ENCODE data around the gene ELMO3.

- TF ChIP-seq CTCF (conservative IDR thresholded peaks at IDR 0.05; ENCODE audit: low read depth, low read length), result no peak
- no peak for TF ChIP-seq RCOR1 (IDR thresholded peaks at IDR 0.05; ENCODE audit: insufficient replicate concordance, low read length)
- TF ChIP-seq POLR2A (IDR thresholded peaks at IDR 0.05; ENCODE audit: low read depth, low read length), result no peak
- no peak for TF ChIP-seq RAD21 (IDR thresholded peaks at IDR 0.05; ENCODE audit: low read length)
- no peak for TF ChIP-seq MAFK (IDR thresholded peaks at IDR 0.05; ENCODE audit: low read depth, low read length)
- no peak for TF ChIP-seq MAZ (IDR thresholded peaks at IDR 0.05; ENCODE audit: borderline replicate concordance, low read depth, low read length)
- no peak for TF ChIP-seq RFX5 (IDR thresholded peaks at IDR 0.05; ENCODE audit: low read depth, low read length)
- TF ChIP-seq ELK1 (IDR thresholded peaks at IDR 0.05; ENCODE audit: borderline replicate concordance, low read depth, low read length), result no peak
- no peak for TF ChIP-seq CEBPB (IDR thresholded peaks at IDR 0.05; ENCODE audit: low read depth, low read length)
- no peak for TF ChIP-seq USF2 (IDR thresholded peaks at IDR 0.05; ENCODE audit: low read depth, low read length)
- no peak for TF ChIP-seq BHLHE40 (IDR thresholded peaks at IDR 0.05; ENCODE audit: low read depth, low read length)
- TF ChIP-seq MXI1 (IDR thresholded peaks at IDR 0.05; ENCODE audit: borderline replicate concordance, low read depth, low read length), result no peak
- peak; percentile 42; the same call in 1 of the 2 replicates for TF ChIP-seq NFE2L2 (IDR thresholded peaks at IDR 0.05; ENCODE audit: low read depth, low read length)
Measured at GRCh38 chr16:67207249-67208091, 8.5 kb downstream of the ELMO3 start.

All from IMR-90 (cell line).